Jurkat, Clone E6-1 (cell line): ENCODE results near the gene MERTK. TPM values are rescaled to one million over a fixed set of nuclear protein-coding genes. Genes with fewer than 3 reads are reported as not detected.
"Not testable (repeated sequence)": the region's sequence is repeated elsewhere in the genome, so short reads cannot be mapped to it uniquely, and the experiment has no call there.

ENCODE experiments used
- DNase-seq: peaks from one replicate; pipeline ENCODE4 v3.0.0-alpha.2; 2011; ENCODE audit warnings: low read depth, low spot score
- H3K4me3 ChIP-seq: 2 replicates; pipeline ENCODE4 v1.5.1; 2011; ENCODE audit warnings: mild to moderate bottlenecking, low read length, control low read depth, moderate library complexity
- polyA plus RNA-seq: library from polyadenylated mRNA; unstranded; fragments of >200 nt; gene quantifications from one replicate; pipeline ENCODE4 v1.2.1, GENCODE V29; 2012; ENCODE audit warnings: missing spikeins; ENCODE audit not compliant: insufficient read length, insufficient read depth

The MERTK gene
- 4.4 TPM for polyA plus RNA-seq

- peak within 1 kb of the TSS; percentile 77 for H3K4me3 ChIP-seq
These were observed at the start of gene MERTK for GRCh38 chr2:111897924-111898702. Gene MERTK (plus strand): TSS chr2:111898607. CDS start chr2:111898736, 129 bp downstream.

GRCh38 chr2:111850646-111851045 is 47.8 kb upstream of the MERTK start:
- not testable (repeated sequence) for H3K4me3 ChIP-seq, DNase-seq

More at GRCh38 chr2:111897924-111898702, at the start of gene MERTK:
- DNase-seq = peak; percentile 44

GRCh38 chr2:111852544-111852943 is 45.9 kb upstream of the MERTK start:
- not testable (repeated sequence) for DNase-seq, H3K4me3 ChIP-seq

- not testable (repeated sequence) for H3K4me3 ChIP-seq, DNase-seq
These were observed 38.4 kb upstream of the MERTK start for GRCh38 chr2:111860005-111860404.

GRCh38 chr2:111865124-111865523 is 33.3 kb upstream of the MERTK start:
- H3K4me3 ChIP-seq, DNase-seq: not testable (repeated sequence)

- H3K4me3 ChIP-seq, DNase-seq: not testable (repeated sequence)
These were observed 25.6 kb upstream of the MERTK start for GRCh38 chr2:111872806-111873205.

- DNase-seq = peak; percentile 81
- H3K4me3 ChIP-seq = peak within 1 kb of the TSS; percentile 90
These were observed 14.5 kb upstream of the MERTK start, which contains the start of gene ANAPC1 for GRCh38 chr2:111883661-111884591. Gene ANAPC1 (minus strand): TSS chr2:111884193. CDS start chr2:111880825, 3,368 bp downstream.

- H3K4me3 ChIP-seq = peak overlapping the region; percentile 90
- DNase-seq = no peak
These were observed 13.8 kb upstream of the MERTK start for GRCh38 chr2:111884592-111884964.

GRCh38 chr2:111896024-111896423 is 2.4 kb upstream of the MERTK start:
- peak; percentile 26 for DNase-seq

GRCh38 chr2:111896576-111896975 is 1.8 kb upstream of the MERTK start:
- DNase-seq = no peak
- H3K4me3 ChIP-seq = no peak overlapping the region

More at GRCh38 chr2:111896024-111896423, 2.4 kb upstream of the MERTK start:
- no peak overlapping the region for H3K4me3 ChIP-seq

- DNase-seq = peak; percentile 21
- peak overlapping the region; percentile 77 for H3K4me3 ChIP-seq
These were observed 830 bp upstream of the MERTK start for GRCh38 chr2:111897630-111897923.

- H3K4me3 ChIP-seq = peak overlapping the region; percentile 77
- no peak for DNase-seq
These were observed 502 bp downstream of the MERTK start for GRCh38 chr2:111898703-111899514.

GRCh38 chr2:111900859-111901258 is 2.5 kb downstream of the MERTK start:
- no peak for DNase-seq
- no peak overlapping the region for H3K4me3 ChIP-seq

- no peak for DNase-seq
- no peak overlapping the region for H3K4me3 ChIP-seq
These were observed 5.1 kb downstream of the MERTK start for GRCh38 chr2:111903516-111903915.

- no peak overlapping the region for H3K4me3 ChIP-seq
- DNase-seq = no peak
These were observed 5.6 kb downstream of the MERTK start for GRCh38 chr2:111903930-111904439.

- no peak for DNase-seq
- H3K4me3 ChIP-seq = no peak overlapping the region
These were observed 6.5 kb downstream of the MERTK start for GRCh38 chr2:111904726-111905474.

GRCh38 chr2:111905475-111905869 is 7.1 kb downstream of the MERTK start:
- DNase-seq, H3K4me3 ChIP-seq: not testable (repeated sequence)
